A673 (cell line): Measurements from ENCODE around the gene KIF26A.

Source experiments
- CTCF ChIP-seq: fragments of 300-800, 200-600 bp; sonication (generic); conservative IDR thresholded peaks from 2 replicates; pipeline ENCODE4 v1.5.1; 2017; ENCODE audit warnings: low read depth, mild to moderate bottlenecking, antibody characterized with exemption, low read length, moderate library complexity, mixed read lengths
- EZH2 ChIP-seq: fragments of 200-600 bp; sonication (generic); IDR thresholded peaks from 2 replicates; pipeline ENCODE4 v1.6.1; 2017; ENCODE audit warnings: borderline replicate concordance, low read depth, mild to moderate bottlenecking, mixed read lengths, antibody characterized with exemption, low read length; ENCODE audit not compliant: poor library complexity, severe bottlenecking

GRCh38 chr14:104106471-104106991 is 31.9 kb upstream of the KIF26A start:
- TF ChIP-seq CTCF (no peak), EZH2 (no peak)
